Natural killer cell (primary cell): ENCODE data around the gene ARHGEF39. TPM values are rescaled to one million over a fixed set of nuclear protein-coding genes. Genes with fewer than 3 reads are reported as not detected.

Experiments
- ATAC-seq, 3 donors: fragments of 150-1000 bp in 2 of 3; fragments of 200-7000 bp in 1 of 3; cut with Tn5 transposase; 1 replicate in 1 of 3; 2 replicates in 2 of 3; pipeline ENCODE4 v1.10.0; 2021; ENCODE audit warnings: mild to moderate bottlenecking in 2 of 3, moderate library complexity in 2 of 3
- DNase-seq, 2 donors: peaks; one replicate each; pipeline versions ENCODE4 v3.0.0 to v3.0.0-alpha.2; 2013 to 2021; ENCODE audit warnings: mixed read lengths in 1 of 2
- H3K27ac ChIP-seq: one replicate; pipeline ENCODE4 v1.5.1; 2013; ENCODE audit warnings: mild to moderate bottlenecking, low read length
- H3K27me3 ChIP-seq: one replicate; pipeline ENCODE4 v1.6.1; 2013; ENCODE audit warnings: low read length; ENCODE audit not compliant: control insufficient read depth, insufficient read depth
- H3K36me3 ChIP-seq: one replicate; pipeline ENCODE4 v1.6.1; 2013; ENCODE audit warnings: low read length; ENCODE audit not compliant: control insufficient read depth, insufficient read depth
- H3K4me1 ChIP-seq: one replicate; pipeline ENCODE4 v1.6.1; 2013; ENCODE audit warnings: low read length; ENCODE audit not compliant: control insufficient read depth, insufficient read depth
- H3K4me3 ChIP-seq: one replicate; pipeline ENCODE4 v1.5.1; 2013; ENCODE audit warnings: low read length
- H3K9me3 ChIP-seq: one replicate; pipeline ENCODE4 v1.6.1; 2013; ENCODE audit warnings: low read length; ENCODE audit not compliant: control insufficient read depth, insufficient read depth
- H3K27ac Mint-ChIP-seq, 2 donors: one replicate each; pipeline ENCODE4 v1.8.0; 2022; ENCODE audit warnings: mild to moderate bottlenecking in 2 of 2, mixed read lengths in 2 of 2, moderate library complexity in 1 of 2
- H3K27me3 Mint-ChIP-seq, 2 donors: one replicate each; pipeline ENCODE4 v1.8.0; 2022; ENCODE audit warnings: low read depth in 2 of 2, mixed read lengths in 2 of 2
- H3K36me3 Mint-ChIP-seq: one replicate; pipeline ENCODE4 v1.8.0; 2022; ENCODE audit warnings: mixed read lengths
- H3K4me1 Mint-ChIP-seq, 2 donors: one replicate each; pipeline ENCODE4 v1.8.0; 2022; ENCODE audit warnings: mixed read lengths in 2 of 2
- H3K4me3 Mint-ChIP-seq: one replicate; pipeline ENCODE4 v1.8.0; 2022; ENCODE audit warnings: mild to moderate bottlenecking, moderate library complexity, mixed read lengths
- H3K9me3 Mint-ChIP-seq, 2 donors: one replicate each; pipeline ENCODE4 v1.8.0; 2022; ENCODE audit warnings: mixed read lengths in 2 of 2
- CTCF ChIP-seq: fragments of 200-600 bp; IDR thresholded peaks from one replicate; pipeline ENCODE4 v1.8.0; 2022; ENCODE audit warnings: antibody characterized with exemption
- WGBS: methylation state at CpG from one replicate; pipeline ENCODE4 v1.1.7; 2013; ENCODE audit warnings: missing lambda C conversion rate; ENCODE audit not compliant: insufficient coverage; 5-methylcytosine and 5-hydroxymethylcytosine counted together
- intact Hi-C: fragments of 100-400 bp; cut with micrococcal nuclease; formaldehyde crosslinking; loops from one replicate; pipeline ENCODE4 v1.14.2; 2022
- total RNA-seq, 4 donors: library from RNA; stranded (reverse); fragments of 120-200 nt in 1 of 4; gene quantifications; one replicate each; pipeline versions ENCODE4 v1.2.3 to v1.2.4, GENCODE V29; 2013 to 2022

Gene ARHGEF39
- total RNA-seq, 3 donors from 2014 or later (not counting 1 experiment from before 2014, with no cell fraction given): 1.3 to 3.2 (median 1.5) TPM

DNA sequence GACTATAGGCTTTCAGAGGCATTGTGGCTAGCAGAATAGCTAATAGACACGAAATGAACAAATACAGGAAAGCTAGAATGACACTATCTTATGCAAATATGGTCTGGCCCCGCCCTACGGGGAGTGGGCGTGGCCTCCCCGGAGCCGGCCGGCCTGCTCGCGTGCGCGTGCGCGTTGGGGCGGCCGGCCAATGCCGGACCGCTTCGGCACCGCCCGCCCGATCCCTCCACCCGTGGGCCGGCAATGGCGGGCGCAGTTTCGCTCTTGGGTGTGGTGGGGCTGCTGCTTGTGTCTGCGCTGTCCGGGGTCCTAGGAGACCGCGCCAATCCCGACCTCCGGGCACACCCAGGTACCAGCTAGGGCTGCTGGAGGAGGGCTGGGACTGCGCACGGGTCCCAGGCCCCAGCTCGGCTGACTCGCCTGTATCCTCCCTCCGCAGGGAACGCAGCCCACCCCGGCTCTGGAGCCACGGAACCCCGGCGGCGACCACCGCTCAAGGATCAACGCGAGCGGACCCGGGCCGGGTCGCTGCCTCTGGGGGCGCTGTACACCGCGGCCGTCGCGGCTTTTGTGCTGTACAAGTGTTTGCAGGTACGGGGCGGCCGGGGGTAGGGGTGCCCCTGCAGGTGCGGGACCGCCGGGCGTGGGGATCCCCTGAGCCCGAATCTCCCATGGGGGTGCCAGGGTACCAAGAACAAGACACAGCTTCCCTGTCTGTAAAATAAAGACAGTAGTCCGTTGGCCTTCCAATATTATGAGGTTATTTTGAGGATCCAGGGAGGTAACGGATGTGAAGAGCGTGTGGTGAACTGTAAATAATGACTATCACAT, 6.6 kb downstream of the ARHGEF39 start, which contains the start of gene CCDC107:
CCDC107 (plus strand) TSS at position 156 of the 831 bp plus-strand sequence; CDS start at position 244, 88 bp downstream.
- peak; percentile 88 to 92 for DNase-seq
- Histone ChIP-seq H3K27ac (peak within 1 kb of the TSS; percentile 99), H3K36me3 (peaks cover 13% of the 10 kb centered on the region), H3K4me3 (peak within 1 kb of the TSS; percentile 82), H3K4me1 (peaks cover 71% of the 10 kb centered on the region), H3K9me3 (no peaks in the 10 kb centered on the region), H3K27me3 (no peaks in the 10 kb centered on the region)
- Mint-ChIP-seq H3K27ac (peak within 1 kb of the TSS; percentile 95 to 100), H3K9me3 (no peaks in the 10 kb centered on the region), H3K4me1 (peaks cover 62 to 74% of the 10 kb centered on the region in 2 donors), H3K4me3 (peak within 1 kb of the TSS; percentile 97), H3K36me3 (peaks cover 6% of the 10 kb centered on the region), H3K27me3 (peaks cover 3 to 8% of the 10 kb centered on the region in 2 donors)
- ATAC-seq: peak; percentile 78 to 92 (median 80)
- TF ChIP-seq CTCF: peak; percentile 92
- 0% methylated on average over 65 of the region's 67 CpGs for WGBS
- intact Hi-C loops: loop anchor here (1.0 to 2.0 kb wide), 5 partner anchors 38 to 157 kb away; partner anchors contain the start of genes CREB3, HINT2 and TLN1

- TF ChIP-seq CTCF: no peak
Measured at GRCh38 chr9:35657546-35658136, 7.4 kb downstream of the ARHGEF39 start, which contains the start of gene RMRP. TSS of gene RMRP (minus strand) at chr9:35658019.

DNA sequence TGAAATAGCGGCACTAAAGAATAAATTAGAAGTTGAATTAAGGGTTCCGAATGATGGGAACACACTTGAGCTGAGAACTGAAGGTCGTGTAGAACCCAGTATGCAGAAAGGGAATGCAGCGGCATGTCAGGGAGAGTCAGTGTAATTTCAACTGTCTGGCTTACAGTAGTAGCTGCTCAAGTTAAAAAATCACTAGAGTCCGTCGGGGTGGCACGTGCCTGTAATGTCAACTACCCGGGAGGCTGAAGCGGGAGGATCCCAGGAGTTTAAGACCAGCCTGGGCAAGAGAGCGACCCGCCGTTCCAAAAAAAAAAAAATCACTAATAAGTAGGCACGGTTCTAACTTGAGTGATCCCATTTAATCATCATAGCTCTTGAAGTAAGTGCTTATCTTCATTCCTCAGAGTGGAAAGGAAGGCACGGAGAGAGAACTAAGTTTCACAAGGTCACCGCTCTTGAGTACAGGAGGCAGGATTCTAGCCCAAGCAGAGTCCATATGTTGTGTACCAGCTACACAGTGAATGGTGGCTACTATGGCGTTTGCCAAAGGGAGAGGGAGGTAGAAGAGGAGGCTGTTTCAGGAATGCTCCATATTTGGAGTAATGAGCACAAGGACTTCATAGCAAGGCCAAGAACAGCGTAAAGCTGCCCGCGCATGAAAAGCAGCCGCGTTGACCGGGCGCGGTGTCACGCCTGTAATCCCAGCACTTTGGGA, 8.0 kb downstream of the ARHGEF39 start:
- H3K27ac Mint-ChIP-seq: peak overlapping the region; percentile 95 to 100
- intact Hi-C loops: loop anchor here (1.0 kb wide), 1 partner anchor 10 kb away; no protein-coding TSS in a partner anchor
- peak in 1 of 2 donors; percentile 46 for DNase-seq

More at GRCh38 chr9:35657546-35658136, 7.4 kb downstream of the ARHGEF39 start, which contains the start of gene RMRP:
- intact Hi-C loops: loop anchor here (1.0 to 2.0 kb wide), 6 partner anchors 10 to 158 kb away; partner anchors contain the start of genes CREB3, HINT2 and TLN1
- no peaks in the 10 kb centered on the region for H3K9me3 ChIP-seq
- H3K4me1 Mint-ChIP-seq: peaks cover 55 to 67% of the 10 kb centered on the region in 2 donors
- peaks cover 6% of the 10 kb centered on the region for H3K36me3 Mint-ChIP-seq
- H3K27me3 ChIP-seq: no peaks in the 10 kb centered on the region
- H3K27me3 Mint-ChIP-seq: peaks cover 3 to 8% of the 10 kb centered on the region in 2 donors
- H3K4me3 Mint-ChIP-seq: peak within 1 kb of the TSS; percentile 97
- peak within 1 kb of the TSS; percentile 95 to 100 for H3K27ac Mint-ChIP-seq
- DNase-seq: peak; percentile 74 to 96
- H3K36me3 ChIP-seq: peaks cover 13% of the 10 kb centered on the region
- peaks cover 64% of the 10 kb centered on the region for H3K4me1 ChIP-seq
- ATAC-seq: peak; percentile 80 to 90 (median 83)
- WGBS: 1% methylated on average over 42 of the region's 42 CpGs
- peak within 1 kb of the TSS; percentile 82 for H3K4me3 ChIP-seq
- H3K27ac ChIP-seq: peak within 1 kb of the TSS; percentile 99
- H3K9me3 Mint-ChIP-seq: no peaks in the 10 kb centered on the region

More for the DNA sequence above, 8.0 kb downstream of the ARHGEF39 start:
- peak overlapping the region; percentile 99 for H3K27ac ChIP-seq
- 45% methylated on average over 22 of the region's 25 CpGs for WGBS
- peaks cover 57% of the 10 kb centered on the region for H3K4me1 ChIP-seq
- Mint-ChIP-seq H3K27me3 (peaks cover 3 to 8% of the 10 kb centered on the region in 2 donors), H3K9me3 (no peaks in the 10 kb centered on the region), H3K36me3 (peaks cover 6% of the 10 kb centered on the region), H3K4me1 (peaks cover 49 to 60% of the 10 kb centered on the region in 2 donors), H3K4me3 (peak overlapping the region; percentile 97)
- no peak for TF ChIP-seq CTCF
- H3K9me3 ChIP-seq: no peaks in the 10 kb centered on the region
- peak overlapping the region; percentile 82 for H3K4me3 ChIP-seq
- H3K36me3 ChIP-seq: peaks cover 13% of the 10 kb centered on the region
- no peaks in the 10 kb centered on the region for H3K27me3 ChIP-seq
- no peak for ATAC-seq
